A673 (cell line): ENCODE data around the gene PIGS. TPM values are rescaled to one million over a fixed set of nuclear protein-coding genes. Genes with fewer than 3 reads are reported as not detected.

Source experiments
- BruUV-seq: library from RNA; stranded (reverse); fragments of 400-500 nt; replicated peaks from 2 replicates; lab custom pipeline; 2021; lab: Mats Ljungman, UMichigan
- CTCF ChIA-PET: fragments of 300-600 bp; sonication (Branson Sonifier 250); formaldehyde crosslinking; loops from one replicate; lab custom pipeline; 2022; ENCODE audit warnings: antibody characterized with exemption; lab: Charles Lee
- POLR2A ChIA-PET: fragments of 300-600 bp; sonication (Branson Sonifier 250); formaldehyde crosslinking; loops from one replicate; lab custom pipeline; 2022; ENCODE audit warnings: antibody characterized with exemption; ENCODE audit not compliant: low non-redundant PET; lab: Charles Lee
- DNase-seq: peaks from one replicate; pipeline ENCODE4 v3.0.0-alpha.2; 2015; ENCODE audit warnings: low spot score
- H3K27ac ChIP-seq: fragments of 200-600 bp; sonication (generic); 2 replicates; pipeline ENCODE4 v1.5.1; 2016; ENCODE audit warnings: mixed run types, low read depth, mild to moderate bottlenecking, mixed read lengths, antibody characterized with exemption, low read length; ENCODE audit not compliant: poor library complexity, severe bottlenecking
- H3K27me3 ChIP-seq: fragments of 200-600 bp; sonication (generic); replicated peaks from 2 replicates; pipeline ENCODE4 v1.6.1; 2017; ENCODE audit warnings: mixed run types, low read depth, mild to moderate bottlenecking, mixed read lengths, antibody characterized with exemption, low read length; ENCODE audit not compliant: insufficient read depth, poor library complexity
- H3K36me3 ChIP-seq: fragments of 200-600 bp; sonication (generic); 2 replicates; pipeline ENCODE4 v1.6.1; 2016; ENCODE audit warnings: mixed run types, mild to moderate bottlenecking, mixed read lengths, antibody characterized with exemption, low read length; ENCODE audit not compliant: insufficient read depth, poor library complexity, severe bottlenecking
- H3K4me1 ChIP-seq: fragments of 200-600 bp; sonication (generic); 2 replicates; pipeline ENCODE4 v1.6.1; 2017; ENCODE audit warnings: mixed run types, mild to moderate bottlenecking, mixed read lengths, antibody characterized with exemption, low read length; ENCODE audit not compliant: insufficient read depth, poor library complexity, severe bottlenecking
- H3K4me3 ChIP-seq: fragments of 200-600 bp; sonication (generic); 2 replicates; pipeline ENCODE4 v1.5.1; 2016; ENCODE audit warnings: low read depth, mixed run types, mild to moderate bottlenecking, mixed read lengths, low read length; ENCODE audit not compliant: poor library complexity, severe bottlenecking
- H3K9me3 ChIP-seq: fragments of 200-600 bp; sonication (generic); 2 replicates; pipeline ENCODE4 v1.6.1; 2016; ENCODE audit warnings: mixed run types, low read depth, mild to moderate bottlenecking, mixed read lengths, antibody characterized with exemption, low read length; ENCODE audit not compliant: poor library complexity, severe bottlenecking
- EZH2 ChIP-seq: fragments of 200-600 bp; sonication (generic); IDR thresholded peaks from 2 replicates; pipeline ENCODE4 v1.6.1; 2017; ENCODE audit warnings: borderline replicate concordance, low read depth, mild to moderate bottlenecking, mixed read lengths, antibody characterized with exemption, low read length; ENCODE audit not compliant: poor library complexity, severe bottlenecking
- intact Hi-C: fragments of 100-400 bp; cut with micrococcal nuclease; formaldehyde crosslinking; loops from one replicate; pipeline ENCODE4 v1.10.0; 2022; ENCODE audit not compliant: unreplicated experiment
- total RNA-seq: library from RNA; stranded (reverse); gene quantifications from 2 replicates; pipeline ENCODE4 v1.2.3, GENCODE V29; 2021
- TF ChIP-seq, protein P1 (sequence below): fragments of 300-800, 200-600 bp; sonication (generic); conservative IDR thresholded peaks from 2 replicates; pipeline ENCODE4 v1.5.1; 2017; ENCODE audit warnings: low read depth, mild to moderate bottlenecking, antibody characterized with exemption, low read length, moderate library complexity, mixed read lengths

Gene PIGS
- total RNA-seq, 1 experiment from 2014 or later: 51.6 TPM

DNA sequence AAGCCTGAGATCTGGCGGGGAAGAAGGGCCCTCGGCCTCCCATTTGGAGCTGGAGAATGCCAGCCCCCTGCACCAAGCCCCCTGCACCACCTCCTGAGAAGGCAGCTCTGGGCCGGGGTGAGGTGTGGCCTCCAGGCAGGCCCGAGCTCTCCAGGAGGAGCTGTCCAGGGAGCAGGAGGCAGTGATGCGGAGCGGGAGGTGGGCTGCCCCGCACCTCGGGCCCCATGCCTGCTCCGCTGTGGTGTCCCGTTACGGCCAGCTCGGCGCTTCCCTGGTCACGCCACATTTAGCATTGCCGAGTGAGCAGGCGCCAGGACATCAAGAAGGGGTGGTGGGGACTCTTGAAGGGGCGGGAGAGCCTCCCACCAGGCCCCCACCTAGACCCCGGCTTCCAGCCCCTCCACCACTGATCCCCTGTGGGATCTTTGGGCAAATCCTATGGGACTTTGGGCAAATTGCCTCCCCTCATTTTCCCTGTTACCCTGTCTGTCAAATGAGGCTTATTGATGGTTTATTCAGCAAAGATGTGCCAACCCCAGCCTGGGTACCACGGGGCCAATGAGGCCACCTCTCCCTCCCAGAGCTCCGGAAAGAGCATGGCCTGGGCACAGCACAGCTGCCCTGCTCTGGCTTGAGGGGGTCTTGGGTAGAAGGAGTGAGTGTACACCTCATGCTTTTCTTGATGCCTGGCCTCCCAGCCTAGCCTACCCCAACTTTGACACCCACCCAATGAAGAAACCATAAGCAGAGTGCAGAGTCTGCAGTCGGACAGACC lies 49.8 kb downstream of the PIGS start:
- CTCF ChIA-PET: no interaction called here
- DNase-seq: no peak
- POLR2A ChIA-PET: no interaction called here

DNA sequence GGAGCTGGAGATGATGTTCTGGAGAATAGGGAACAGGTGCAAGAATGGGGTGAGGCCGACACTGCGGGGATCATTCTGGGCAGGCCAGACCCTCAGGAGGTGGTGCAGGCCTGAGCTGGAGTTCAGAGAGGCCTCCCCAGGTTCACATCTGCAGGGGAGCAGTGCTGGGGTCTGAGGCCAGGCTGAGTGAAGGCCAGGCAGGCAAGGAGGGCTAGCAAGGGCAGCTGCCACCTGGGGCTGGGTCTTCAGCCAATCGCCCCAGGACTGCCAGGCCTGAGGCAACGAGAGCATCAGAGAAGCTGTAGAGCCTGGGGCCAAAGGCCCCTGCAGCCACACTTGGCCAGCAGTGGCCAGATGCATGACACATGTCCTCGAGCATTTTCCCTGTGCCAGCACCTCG lies 50.6 kb downstream of the PIGS start:
- no peaks in the 10 kb centered on the region for H3K9me3 ChIP-seq
- H3K36me3 ChIP-seq: no peaks in the 10 kb centered on the region
- H3K4me1 ChIP-seq: no peaks in the 10 kb centered on the region
- BruUV-seq: no TSS peak
- no peak overlapping the region for H3K4me3 ChIP-seq
- ChIA-PET CTCF (no interaction called here), POLR2A (no interaction called here)
- intact Hi-C loops: no loop called here
- no peaks in the 10 kb centered on the region for H3K27me3 ChIP-seq
- no peak overlapping the region for H3K27ac ChIP-seq
- no peak for DNase-seq
- TF ChIP-seq, protein P1, sequence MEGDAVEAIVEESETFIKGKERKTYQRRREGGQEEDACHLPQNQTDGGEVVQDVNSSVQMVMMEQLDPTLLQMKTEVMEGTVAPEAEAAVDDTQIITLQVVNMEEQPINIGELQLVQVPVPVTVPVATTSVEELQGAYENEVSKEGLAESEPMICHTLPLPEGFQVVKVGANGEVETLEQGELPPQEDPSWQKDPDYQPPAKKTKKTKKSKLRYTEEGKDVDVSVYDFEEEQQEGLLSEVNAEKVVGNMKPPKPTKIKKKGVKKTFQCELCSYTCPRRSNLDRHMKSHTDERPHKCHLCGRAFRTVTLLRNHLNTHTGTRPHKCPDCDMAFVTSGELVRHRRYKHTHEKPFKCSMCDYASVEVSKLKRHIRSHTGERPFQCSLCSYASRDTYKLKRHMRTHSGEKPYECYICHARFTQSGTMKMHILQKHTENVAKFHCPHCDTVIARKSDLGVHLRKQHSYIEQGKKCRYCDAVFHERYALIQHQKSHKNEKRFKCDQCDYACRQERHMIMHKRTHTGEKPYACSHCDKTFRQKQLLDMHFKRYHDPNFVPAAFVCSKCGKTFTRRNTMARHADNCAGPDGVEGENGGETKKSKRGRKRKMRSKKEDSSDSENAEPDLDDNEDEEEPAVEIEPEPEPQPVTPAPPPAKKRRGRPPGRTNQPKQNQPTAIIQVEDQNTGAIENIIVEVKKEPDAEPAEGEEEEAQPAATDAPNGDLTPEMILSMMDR: no peak
- TF ChIP-seq EZH2: no peak

More for the DNA sequence above, 49.8 kb downstream of the PIGS start:
- no peak for TF ChIP-seq EZH2
- TF ChIP-seq, protein P1: no peak
- BruUV-seq: no TSS peak
- Histone ChIP-seq H3K9me3 (no peaks in the 10 kb centered on the region), H3K36me3 (no peaks in the 10 kb centered on the region), H3K27me3 (no peaks in the 10 kb centered on the region), H3K27ac (no peak overlapping the region), H3K4me3 (no peak overlapping the region), H3K4me1 (no peaks in the 10 kb centered on the region)
- intact Hi-C loops: no loop called here

DNA sequence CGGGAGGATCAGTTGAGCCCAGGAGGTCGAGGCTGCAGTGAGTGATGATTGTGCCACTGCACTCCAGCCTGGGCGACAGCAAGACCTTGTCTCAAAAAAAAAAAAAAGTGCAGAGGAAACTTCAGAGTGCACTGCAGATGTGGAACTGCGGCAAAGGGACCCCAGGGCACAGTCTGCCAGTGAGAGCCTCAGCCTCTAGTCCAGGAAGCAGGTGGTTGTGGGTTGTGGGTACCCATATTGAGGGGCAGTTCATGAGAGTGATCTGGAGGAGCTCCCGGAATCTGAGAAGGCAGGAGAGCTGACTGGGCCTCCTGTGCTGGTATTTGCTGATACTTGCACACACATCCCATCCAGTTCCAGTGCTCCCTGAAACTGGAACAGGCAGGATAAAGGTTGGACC lies 52.1 kb downstream of the PIGS start:
- TF ChIP-seq, protein P1: no peak
- TF ChIP-seq EZH2: no peak
- ChIA-PET CTCF (no interaction called here), POLR2A (no interaction called here)
- Histone ChIP-seq H3K27ac (no peak overlapping the region), H3K27me3 (peaks cover 4% of the 10 kb centered on the region), H3K4me3 (no peak overlapping the region), H3K9me3 (no peaks in the 10 kb centered on the region), H3K36me3 (no peaks in the 10 kb centered on the region), H3K4me1 (no peaks in the 10 kb centered on the region)
- intact Hi-C loops: no loop called here
- BruUV-seq: no TSS peak
- no peak for DNase-seq
